ENCODE measurements around the gene BBS9.

BBS9 gene

GRCh38 chr7:33157781-33158180 is 28.4 kb downstream of the BBS9 start:
- peak; percentile 42 for DNase-seq (ENCODE audit: low read depth)
- no peak for TF ChIP-seq CTCF (conservative IDR thresholded peaks at IDR 0.05; ENCODE audit: control insufficient read depth, insufficient read depth, low read depth, low read length)
- no peak overlapping the region for H3K4me3 ChIP-seq (ENCODE audit: control insufficient read depth, low read depth, low read length)

- TF ChIP-seq CTCF (conservative IDR thresholded peaks at IDR 0.05; ENCODE audit: control insufficient read depth, insufficient read depth, low read depth, low read length): no peak
- H3K4me3 ChIP-seq (ENCODE audit: control insufficient read depth, low read depth, low read length): no peak overlapping the region
- no peak for DNase-seq (ENCODE audit: low read depth)
Measured at GRCh38 chr7:33177876-33178275, 48.5 kb downstream of the BBS9 start.

GRCh38 chr7:33179519-33179918 is 50.2 kb downstream of the BBS9 start:
- H3K4me3 ChIP-seq (ENCODE audit: control insufficient read depth, low read depth, low read length): no peak overlapping the region
- DNase-seq (ENCODE audit: low read depth): no peak
- no peak for TF ChIP-seq CTCF (conservative IDR thresholded peaks at IDR 0.05; ENCODE audit: control insufficient read depth, insufficient read depth, low read depth, low read length)

- DNase-seq (ENCODE audit: low read depth): peak; percentile 32
- no peak overlapping the region for H3K4me3 ChIP-seq (ENCODE audit: control insufficient read depth, low read depth, low read length)
- TF ChIP-seq CTCF (conservative IDR thresholded peaks at IDR 0.05; ENCODE audit: control insufficient read depth, insufficient read depth, low read depth, low read length): no peak
Measured at GRCh38 chr7:33183504-33183903, 54.1 kb downstream of the BBS9 start.

- no peak overlapping the region for H3K4me3 ChIP-seq (ENCODE audit: control insufficient read depth, low read depth, low read length)
- no peak for TF ChIP-seq CTCF (conservative IDR thresholded peaks at IDR 0.05; ENCODE audit: control insufficient read depth, insufficient read depth, low read depth, low read length)
- DNase-seq (ENCODE audit: low read depth): no peak
Measured at GRCh38 chr7:33184828-33185227, 55.5 kb downstream of the BBS9 start.

- peak; percentile 68 for DNase-seq (ENCODE audit: low read depth)
- TF ChIP-seq CTCF (conservative IDR thresholded peaks at IDR 0.05; ENCODE audit: control insufficient read depth, insufficient read depth, low read depth, low read length): peak; percentile 79
Measured at GRCh38 chr7:33185786-33186185, 56.4 kb downstream of the BBS9 start.

GRCh38 chr7:33186192-33186591 is 56.8 kb downstream of the BBS9 start:
- no peak overlapping the region for H3K4me3 ChIP-seq (ENCODE audit: control insufficient read depth, low read depth, low read length)
- TF ChIP-seq CTCF (conservative IDR thresholded peaks at IDR 0.05; ENCODE audit: control insufficient read depth, insufficient read depth, low read depth, low read length): no peak
- DNase-seq (ENCODE audit: low read depth): peak; percentile 40

More at GRCh38 chr7:33185786-33186185, 56.4 kb downstream of the BBS9 start:
- no peak overlapping the region for H3K4me3 ChIP-seq (ENCODE audit: control insufficient read depth, low read depth, low read length)
